GM21825 (cell line): ENCODE measurements around the gene NFKBIB.

Source experiments
- ATAC-seq: cut with Tn5 transposase; IDR thresholded peaks from one replicate; pipeline ENCODE4 v1.9.1; 2021; ENCODE audit warnings: mild to moderate bottlenecking, moderate library complexity; ENCODE audit not compliant: unreplicated experiment

NFKBIB gene

DNA sequence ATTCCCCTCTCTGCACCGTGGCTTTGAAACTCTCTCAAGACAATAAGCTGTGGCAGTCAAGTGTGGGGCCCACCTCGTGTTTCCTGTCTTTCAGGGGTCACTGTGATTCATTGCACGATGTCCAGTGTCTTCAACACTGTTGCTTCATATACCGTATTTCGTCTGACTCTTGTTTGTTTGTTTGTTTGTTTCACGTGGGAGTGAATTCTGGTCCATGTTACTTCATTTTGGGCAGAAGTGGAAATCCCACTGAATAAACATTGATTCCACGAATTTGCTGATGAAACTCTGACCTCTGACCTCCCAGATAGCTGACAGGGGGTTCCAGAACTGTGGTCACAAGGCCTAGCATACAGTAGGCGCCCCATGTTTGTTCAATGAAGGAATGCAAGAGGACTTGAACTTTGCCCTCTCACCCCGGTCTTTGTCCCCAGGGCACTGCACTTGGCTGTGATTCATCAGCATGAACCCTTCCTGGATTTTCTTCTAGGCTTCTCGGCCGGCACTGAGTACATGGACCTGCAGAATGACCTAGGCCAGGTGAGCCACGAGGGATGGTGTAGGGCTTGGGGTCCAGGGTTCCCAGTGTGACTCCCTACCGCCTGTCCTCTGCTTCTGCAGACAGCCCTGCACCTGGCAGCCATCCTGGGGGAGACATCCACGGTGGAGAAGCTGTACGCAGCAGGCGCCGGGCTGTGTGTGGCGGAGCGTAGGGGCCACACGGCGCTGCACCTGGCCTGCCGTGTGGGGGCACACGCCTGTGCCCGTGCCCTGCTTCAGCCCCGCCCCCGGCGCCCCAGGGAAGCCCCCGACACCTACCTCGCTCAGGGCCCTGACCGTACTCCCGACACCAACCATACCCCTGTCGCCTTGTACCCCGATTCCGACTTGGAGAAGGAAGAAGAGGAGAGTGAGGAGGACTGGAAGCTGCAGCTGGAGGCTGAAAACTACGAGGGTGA is 5.1 kb downstream of the NFKBIB start:
- no peak for ATAC-seq

DNA sequence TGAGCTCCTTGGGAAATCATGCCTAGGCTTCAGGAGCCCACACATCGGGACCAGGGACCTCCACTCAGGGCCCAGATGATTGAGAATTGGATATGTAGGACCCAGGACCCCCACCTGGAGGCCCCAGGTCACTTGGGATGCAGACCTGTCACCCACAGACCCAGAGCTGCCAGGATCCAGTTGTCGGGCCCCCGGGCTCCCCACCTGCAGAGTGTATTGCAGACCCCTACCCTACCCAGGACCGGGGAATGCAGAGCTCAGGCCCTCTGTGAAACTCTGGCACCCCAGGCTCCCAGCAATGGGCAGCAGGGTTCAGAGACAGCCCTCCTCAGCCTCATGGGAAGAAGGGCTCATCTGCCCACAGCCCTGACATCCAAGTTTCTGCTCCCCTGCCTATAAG is 5.9 kb downstream of the NFKBIB start:
- no peak for ATAC-seq

DNA sequence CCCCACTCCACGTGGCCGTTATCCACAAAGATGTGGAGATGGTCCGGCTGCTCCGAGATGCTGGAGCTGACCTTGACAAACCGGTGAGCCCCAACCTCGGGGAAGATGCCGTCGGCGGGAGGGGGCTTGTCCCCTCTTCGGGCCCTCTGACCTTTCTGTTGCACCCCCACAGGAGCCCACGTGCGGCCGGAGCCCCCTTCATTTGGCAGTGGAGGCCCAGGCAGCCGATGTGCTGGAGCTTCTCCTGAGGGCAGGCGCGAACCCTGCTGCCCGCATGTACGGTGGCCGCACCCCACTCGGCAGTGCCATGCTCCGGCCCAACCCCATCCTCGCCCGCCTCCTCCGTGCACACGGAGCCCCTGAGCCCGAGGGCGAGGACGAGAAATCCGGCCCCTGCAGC is 7.5 kb downstream of the NFKBIB start:
- no peak for ATAC-seq

DNA sequence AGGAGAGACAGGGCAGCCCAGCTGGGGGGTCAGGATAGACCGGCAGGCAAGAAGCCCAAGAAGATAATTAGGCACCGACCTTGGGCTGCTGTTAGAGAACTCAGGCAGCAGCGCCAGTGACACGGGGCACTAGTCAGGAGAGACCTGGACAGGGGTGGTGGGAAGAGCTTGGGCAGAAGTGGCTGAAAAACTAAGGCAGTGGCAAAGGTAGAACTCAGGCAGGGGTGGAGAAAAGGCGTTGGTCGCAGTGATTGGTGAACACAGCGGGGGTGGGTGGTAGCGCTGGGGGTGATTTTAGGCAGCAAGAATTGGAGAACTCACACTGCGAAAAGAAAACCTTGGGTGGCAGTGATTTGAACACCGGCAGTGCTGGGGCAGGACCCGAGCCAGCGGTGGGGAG is 7.9 kb downstream of the NFKBIB start:
- ATAC-seq = no peak

DNA sequence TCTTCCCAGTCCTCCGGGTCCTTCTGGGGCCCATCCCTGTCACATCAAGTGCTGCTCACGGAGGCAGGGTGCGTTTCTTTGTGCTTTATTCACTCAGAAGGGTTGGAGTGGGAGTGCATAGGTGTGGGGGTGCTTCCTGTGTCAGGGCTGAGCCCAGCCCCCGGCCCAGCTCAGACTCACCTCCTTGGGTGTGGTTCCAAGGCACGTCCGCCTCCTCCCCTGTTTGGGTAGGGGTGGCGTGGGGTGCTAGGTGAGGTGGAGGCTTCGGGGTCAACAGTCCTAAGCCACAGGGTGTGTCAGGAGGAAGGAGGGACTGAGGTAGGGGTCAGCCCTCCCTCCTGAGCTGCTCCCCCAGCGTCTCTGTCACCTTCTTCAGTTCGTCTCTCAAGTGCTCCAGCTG is 9.1 kb downstream of the NFKBIB start:
- ATAC-seq = no peak

DNA sequence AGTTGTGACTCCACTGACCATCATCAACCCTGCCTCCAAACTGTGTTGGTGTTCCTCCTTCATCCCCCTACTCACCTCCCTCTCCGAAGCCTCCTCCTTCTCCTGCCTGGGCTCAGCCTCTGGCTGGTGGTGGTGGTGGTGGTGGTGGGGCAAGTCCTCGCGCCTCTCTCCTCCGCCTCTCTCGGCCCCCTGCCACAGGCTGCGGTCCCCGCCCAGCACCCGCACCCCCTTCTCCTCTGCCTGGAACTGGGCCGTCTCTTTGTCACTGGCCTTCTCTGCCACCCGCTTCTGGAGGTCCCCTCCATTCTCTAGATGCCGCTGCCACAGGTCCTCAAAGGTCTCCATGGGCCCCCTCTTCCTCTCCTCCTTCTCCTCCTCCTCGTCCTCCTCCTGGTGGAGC is 10.7 kb downstream of the NFKBIB start:
- no peak for ATAC-seq

DNA sequence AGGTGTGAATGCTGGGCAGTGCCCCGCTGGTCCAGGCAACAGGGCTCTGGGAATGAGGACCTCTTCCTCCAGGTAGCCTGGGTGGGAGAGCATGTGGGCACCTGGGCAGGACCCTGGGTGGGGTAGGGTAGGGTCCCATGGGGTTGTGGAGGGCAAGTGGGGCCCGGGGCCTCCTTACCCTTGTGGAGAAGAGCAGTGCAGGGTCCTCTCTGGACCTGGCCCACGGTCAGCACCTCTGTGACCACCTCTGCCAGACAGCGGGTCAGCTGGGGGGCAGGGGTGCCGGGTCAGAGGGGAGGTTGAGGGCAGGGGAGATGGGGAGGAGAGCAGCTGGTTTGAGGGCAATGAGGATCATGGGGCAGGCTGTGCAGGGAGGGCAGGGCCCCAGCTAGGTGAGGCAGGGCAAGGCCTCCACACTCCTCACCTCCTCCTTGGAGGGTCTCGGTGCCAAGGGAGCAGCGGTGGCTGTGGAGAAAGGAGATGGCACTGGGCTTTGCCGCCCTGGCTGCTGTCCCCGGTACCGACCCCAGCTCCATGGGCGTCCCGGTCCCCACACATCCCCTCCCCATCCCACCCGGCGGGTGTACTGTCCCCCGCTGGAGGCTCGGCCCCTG is 11.7 kb downstream of the NFKBIB start:
- ATAC-seq = no peak

DNA sequence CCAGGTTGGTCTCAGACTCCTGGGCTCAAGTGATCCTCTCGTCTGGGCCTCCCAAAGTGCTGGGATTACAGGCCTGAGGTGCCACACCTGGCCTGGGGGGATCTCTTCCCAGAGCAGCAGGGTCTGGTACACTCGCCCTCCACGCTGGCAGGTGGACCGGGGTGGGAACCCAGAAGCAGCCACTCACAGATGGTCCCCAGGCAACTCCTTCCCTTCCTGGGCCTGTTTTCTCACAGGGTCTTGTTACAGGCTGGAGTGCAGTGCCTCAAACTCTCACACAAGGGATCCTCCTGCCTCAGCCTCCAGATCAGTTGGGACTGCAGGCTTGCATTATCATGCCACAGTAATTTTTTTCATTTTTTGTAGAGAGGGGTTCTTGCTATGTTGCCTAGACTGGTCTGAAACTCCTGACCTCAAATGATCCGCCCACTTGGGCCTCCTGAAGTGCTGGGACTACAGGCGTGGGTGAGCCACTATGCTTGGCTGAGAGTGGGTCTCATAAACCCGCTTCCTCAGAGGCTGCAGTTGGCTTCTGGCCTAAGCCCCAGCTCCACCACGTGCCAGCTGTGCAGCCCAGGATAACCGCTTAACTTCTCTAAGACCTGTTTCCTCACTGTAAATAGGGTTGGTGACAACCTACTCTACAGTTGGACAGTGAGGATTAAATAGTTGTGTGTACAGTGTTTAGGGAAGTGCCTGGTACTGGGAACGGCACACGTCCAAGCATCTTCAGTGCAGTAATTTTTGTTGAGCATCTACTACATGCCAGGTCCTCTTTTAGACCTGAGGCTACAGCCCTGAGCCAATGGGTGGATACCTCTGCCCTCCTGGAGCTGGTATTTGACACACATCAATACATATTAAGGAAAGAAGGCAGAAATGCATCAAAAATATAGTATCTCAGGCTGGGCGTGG is 13.1 kb downstream of the NFKBIB start:
- no peak for ATAC-seq

DNA sequence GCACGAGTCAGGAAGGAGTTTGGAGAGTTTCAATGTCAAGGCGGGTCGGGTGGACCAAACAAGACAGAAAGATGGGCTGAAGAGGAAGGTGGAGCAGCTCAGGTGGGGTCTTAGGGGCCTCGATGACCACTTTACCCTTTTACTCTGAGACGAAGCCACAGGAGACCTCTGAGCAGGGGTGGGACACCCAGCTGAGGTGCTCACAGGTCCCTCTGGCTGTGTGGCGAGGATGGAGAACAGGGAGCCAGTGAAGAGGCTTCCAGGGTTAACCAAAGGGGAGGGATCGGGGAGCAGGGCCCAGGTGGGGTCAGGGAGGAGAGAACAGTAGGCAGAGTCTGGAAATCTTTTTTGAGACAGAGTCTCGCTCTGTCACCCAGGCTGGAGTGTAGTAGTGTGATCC is 14.2 kb downstream of the NFKBIB start:
- ATAC-seq = no peak

DNA sequence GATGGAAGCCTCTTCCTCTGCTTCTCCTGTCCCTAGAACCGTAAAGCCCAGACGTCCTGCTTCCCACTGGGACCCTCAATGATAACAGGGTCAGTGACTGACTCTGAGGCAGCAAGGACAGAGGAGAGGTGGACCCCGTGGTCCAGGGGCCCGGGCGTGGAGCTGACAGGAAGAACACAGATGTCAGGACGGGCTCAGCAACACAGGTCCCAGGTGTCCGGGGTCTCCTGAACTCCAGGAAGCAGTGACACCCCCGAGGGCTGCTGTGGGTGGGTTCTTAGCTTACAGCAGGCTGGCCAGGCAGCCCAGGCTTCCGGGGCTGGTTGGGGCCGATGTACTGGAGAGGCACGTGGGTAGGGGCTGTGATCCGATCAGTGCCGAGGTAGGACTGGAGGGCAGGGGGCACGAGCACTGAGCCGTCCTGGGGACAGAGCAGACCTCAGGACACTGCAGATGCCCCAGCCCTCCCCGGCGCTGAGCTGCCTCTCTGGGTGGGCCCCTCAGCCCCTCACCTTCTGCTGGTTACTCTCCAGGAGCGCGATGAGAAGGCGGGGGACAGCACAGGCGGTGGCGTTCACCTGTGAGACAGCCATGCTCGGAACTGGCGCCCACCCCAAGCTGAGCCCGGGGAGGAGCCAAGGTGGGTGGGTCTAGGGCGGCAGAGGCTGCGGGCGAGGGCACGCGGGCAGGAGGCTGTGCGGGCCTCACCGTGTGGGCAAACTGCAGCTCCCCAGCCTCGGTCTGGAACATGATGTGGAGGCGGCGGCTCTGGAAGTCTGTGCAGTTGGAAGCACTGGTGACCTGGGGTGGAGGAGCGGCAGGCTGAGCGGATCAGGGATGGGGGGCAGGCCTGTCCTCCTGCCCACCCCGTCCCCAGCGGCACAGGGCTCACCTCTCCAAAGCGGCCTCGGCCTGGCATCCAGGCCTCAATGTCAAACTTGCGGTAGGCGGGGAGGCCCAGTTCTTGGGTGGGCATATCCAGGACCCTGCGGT is 15.9 kb downstream of the NFKBIB start:
- no peak for ATAC-seq

DNA sequence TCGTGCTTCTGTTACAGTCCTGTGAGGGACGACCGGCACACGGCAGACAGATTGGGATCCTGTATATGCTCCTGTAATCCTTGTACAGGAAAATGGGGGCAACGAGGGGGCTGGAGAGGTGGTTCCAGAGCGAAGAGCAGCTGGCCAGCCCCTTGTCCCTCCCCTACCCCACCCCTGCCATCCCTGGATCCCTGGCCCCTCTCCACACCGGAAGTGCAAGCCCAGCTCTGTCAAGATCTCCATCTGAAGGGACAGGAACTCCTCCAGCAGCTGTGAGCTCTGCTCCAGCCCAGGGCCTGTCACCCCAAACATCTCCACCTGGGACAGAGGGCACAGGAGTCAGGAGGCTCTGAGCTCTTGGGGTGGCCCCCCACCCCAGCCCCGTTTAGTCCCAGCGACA is 17.7 kb downstream of the NFKBIB start:
- ATAC-seq = no peak

DNA sequence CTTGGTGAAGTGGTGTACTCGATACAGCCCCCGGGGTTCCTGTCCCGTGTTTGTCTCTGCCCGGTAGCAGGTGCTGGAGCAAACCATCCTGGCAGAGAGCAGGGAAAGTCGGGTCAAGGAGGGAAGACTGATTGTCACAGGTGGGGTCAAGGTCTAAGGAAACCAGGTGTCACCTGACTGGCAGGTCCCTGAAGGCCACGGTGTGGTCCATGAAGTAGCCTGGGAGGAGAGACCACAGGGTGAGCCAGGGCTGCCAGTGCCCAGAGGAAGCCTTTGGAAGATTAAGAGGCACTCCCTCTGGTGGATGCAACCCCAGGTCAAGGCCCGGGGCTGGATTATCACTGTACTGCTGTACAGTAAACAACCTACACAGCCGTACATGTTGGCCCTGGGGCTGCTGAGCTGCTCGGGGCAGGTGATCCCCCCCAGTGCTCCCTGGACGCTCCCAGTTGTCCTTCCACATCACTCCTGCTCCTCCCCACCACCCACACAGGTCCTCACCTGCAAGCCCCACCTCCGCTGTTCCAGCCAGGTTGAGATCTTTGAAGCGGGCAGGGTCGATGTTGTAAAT is 18.2 kb downstream of the NFKBIB start:
- ATAC-seq = no peak

DNA sequence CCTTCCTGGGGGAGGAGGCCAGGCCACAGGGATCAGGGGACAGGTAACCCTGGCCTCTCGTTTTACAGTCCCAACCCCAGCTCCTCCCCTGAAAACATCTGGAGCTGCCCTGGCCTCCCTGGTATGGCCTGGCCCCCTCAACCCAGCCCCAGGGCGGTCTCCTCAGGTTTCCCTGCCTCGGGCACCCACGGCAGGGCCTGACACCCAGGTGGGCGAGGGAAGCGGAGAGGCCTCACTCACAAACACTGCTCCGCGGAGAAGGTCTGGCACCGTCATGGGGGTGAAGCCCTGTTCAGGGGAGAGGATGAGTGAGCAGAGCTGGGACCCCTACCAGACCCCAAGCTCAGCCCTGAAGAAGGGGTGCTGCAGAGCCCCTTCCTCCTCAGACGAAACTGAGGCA is 18.8 kb downstream of the NFKBIB start:
- no peak for ATAC-seq

DNA sequence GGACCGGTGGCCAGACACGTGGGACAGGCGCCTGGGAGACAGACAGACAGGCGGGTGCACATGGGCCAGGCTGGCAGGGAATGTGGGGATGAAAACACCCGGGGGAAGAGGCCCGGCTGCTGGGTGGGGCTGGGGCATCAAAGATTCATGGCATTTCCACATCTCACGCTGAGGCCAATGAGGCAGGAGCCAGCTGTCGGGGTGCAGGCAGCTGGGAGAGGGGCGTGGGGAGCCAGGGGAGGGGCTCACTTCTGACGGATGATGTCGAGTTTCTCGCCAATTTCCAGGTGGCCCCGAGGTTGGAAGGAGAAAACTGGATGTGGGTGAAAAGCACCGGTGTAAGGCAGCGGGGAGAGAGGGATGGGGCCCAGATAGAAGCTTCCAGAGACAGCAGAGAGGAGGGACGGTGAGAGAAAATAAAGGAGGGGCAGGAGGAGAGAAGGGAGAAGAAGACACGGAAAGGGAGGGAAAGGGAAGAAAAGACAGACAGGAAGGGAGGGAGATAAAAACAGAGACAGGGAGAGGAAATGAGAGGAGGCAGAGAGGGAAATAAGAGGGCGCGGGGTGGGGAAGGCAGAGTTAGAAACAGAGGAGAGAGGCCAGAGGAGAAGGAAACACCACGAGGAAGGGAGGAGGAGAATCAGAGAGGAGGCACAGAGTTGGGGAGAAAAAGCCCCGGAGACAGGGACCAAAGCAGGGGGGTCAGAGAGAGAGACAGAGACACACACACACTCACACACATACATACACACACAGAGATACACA is 20.2 kb downstream of the NFKBIB start:
- no peak for ATAC-seq

DNA sequence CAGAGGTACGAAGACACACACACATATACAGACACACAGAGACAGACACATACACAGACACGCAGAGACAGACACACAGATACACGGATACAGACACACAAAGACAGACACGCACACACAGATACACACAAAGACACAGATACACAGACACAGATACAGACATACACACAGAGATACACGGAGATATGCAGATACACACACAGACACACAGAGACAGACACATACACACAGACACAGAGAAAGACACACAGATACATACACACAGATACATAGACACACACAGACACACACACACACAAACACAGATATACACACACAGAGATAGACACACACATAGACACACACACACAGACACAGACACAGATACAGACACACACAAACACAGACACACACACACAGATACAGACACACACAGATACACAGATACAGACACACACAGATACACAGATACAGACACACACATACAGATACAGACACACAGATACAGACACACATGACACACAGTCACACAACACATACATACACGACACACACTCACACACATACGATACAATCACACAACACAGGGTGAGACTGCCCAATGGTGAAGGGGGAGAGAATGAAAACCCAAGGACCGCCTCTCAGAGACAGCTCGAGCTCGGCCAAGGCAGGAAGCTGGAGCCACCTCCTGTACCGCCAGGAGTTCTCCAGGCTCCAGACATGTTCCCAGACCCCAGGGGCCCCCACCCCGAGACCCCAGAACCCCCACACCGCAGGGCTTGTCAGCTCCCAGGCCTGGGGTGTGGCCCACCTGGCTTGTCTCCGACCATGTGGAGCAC is 21.0 kb downstream of the NFKBIB start:
- no peak for ATAC-seq

DNA sequence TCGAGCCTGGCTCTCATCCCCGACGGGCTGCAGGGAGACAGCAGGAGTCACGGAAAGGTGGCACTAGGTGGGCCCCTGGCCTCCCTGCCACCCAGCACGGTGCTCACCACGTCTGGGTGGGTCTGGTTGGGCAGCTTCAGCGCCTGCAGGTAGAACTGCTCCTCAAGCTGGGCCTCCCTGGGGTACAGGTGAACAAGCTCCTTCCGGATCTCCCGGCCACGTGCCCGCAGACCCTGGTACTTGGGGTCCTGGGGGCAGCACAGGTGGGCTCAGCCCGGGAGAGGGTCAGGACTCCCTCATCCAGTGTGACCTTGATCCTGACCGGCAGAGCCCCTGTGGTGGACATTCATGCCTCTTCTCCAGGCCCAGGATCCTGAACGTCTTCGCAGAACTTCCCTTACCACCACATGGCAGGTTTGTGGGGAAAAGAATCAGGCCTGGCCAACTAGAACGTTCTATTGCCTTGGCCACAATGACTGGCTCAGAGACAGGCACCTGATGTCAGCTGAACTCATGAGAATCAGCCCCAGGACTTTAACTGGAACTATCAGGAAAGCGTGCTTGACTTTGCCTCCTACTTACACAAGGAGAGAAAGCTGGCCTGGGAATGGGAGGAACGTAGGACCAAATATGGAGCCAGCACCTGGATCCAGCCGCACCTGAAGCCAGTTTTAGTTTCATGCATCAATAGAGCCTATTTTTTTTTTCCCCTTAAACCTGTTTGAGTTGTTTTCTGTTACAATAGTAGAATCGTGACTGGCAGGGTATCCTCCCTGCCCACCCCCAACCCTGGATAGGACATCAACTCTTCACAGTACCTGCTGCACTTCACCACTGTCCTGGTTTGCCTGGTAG is 21.9 kb downstream of the NFKBIB start:
- ATAC-seq = no peak

DNA sequence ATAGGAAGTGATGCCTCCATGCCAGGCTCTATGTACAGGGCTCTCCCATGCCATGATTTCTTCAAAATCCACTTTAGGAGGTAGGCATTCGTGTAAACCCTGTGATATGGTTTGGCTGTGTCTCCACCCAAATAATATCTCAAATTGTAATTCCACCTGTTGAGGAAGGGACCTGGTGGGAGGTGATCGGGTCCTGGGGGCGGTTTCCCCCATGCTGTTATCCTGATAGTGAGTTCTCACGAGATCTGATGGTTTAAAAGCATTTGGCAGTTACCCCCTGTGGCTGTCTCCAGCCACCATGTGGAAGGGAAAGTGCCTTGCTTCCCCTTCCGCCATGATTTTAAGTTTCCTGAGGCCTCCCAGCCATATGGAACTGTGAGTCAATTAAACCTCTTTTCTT is 22.7 kb downstream of the NFKBIB start:
- no peak for ATAC-seq
